ENCODE results near the gene MRPS26. TPM values are rescaled to one million over a fixed set of nuclear protein-coding genes. Genes with fewer than 3 reads are reported as not detected.

Gene MRPS26
- total and polyA plus RNA-seq, 2 of the 13 experiments (the other 11 are each of a cell fraction or from before 2014, with no cell fraction given): 89.8 to 187 TPM

Other genes with a start within 250 kb of the MRPS26 start
- gene CPXM1, start 245.4 kb upstream of the MRPS26 start, total RNA-seq (2016; rRNA removed; fragmentation: Illumina TruSeq; extraction: Trizol): not detected in 2 replicates
- 0.07 TPM in 1 of 2 replicates, not detected in the other for gene CPXM1, start 245.4 kb upstream of the MRPS26 start, polyA plus RNA-seq (2011; rRNA removed)
- not detected in 2 replicates for gene C20orf141, start 231.1 kb upstream of the MRPS26 start, total RNA-seq (2016; rRNA removed; fragmentation: Illumina TruSeq; extraction: Trizol)
- gene C20orf141, start 231.1 kb upstream of the MRPS26 start, polyA plus RNA-seq (2011; rRNA removed): not detected in 2 replicates
- not detected in 2 replicates for gene TMEM239, start 229.7 kb upstream of the MRPS26 start, total RNA-seq (2016; rRNA removed; fragmentation: Illumina TruSeq; extraction: Trizol)
- not detected in 2 replicates for gene TMEM239, start 229.7 kb upstream of the MRPS26 start, polyA plus RNA-seq (2011; rRNA removed)
- gene PCED1A, start 205.4 kb upstream of the MRPS26 start, total RNA-seq (2016; rRNA removed; fragmentation: Illumina TruSeq; extraction: Trizol): 12.6 and 40.1 TPM in 2 replicates
- gene PCED1A, start 205.4 kb upstream of the MRPS26 start, polyA plus RNA-seq (2011; rRNA removed): 84.2 and 92.3 TPM in 2 replicates
- 27.6 and 35.4 TPM in 2 replicates for gene VPS16, start 205.3 kb upstream of the MRPS26 start, total RNA-seq (2016; rRNA removed; fragmentation: Illumina TruSeq; extraction: Trizol)
- 34.2 and 44.0 TPM in 2 replicates for gene VPS16, start 205.3 kb upstream of the MRPS26 start, polyA plus RNA-seq (2011; rRNA removed)
- 43.7 and 47.2 TPM in 2 replicates for gene PTPRA, start 172.6 kb upstream of the MRPS26 start, total RNA-seq (2016; rRNA removed; fragmentation: Illumina TruSeq; extraction: Trizol)
- gene PTPRA, start 172.6 kb upstream of the MRPS26 start, polyA plus RNA-seq (2011; rRNA removed): 107 and 127 TPM in 2 replicates
- not detected in 2 replicates for gene GNRH2, start 2.4 kb upstream of the MRPS26 start, total RNA-seq (2016; rRNA removed; fragmentation: Illumina TruSeq; extraction: Trizol)
- 0.22 and 0.28 TPM in 2 replicates for gene GNRH2, start 2.4 kb upstream of the MRPS26 start, polyA plus RNA-seq (2011; rRNA removed)
- gene OXT, start 25.6 kb downstream of the MRPS26 start, total RNA-seq (2016; rRNA removed; fragmentation: Illumina TruSeq; extraction: Trizol): not detected in 2 replicates
- not detected in 2 replicates for gene OXT, start 25.6 kb downstream of the MRPS26 start, polyA plus RNA-seq (2011; rRNA removed)
- not detected in 2 replicates for gene AVP, start 38.7 kb downstream of the MRPS26 start, total RNA-seq (2016; rRNA removed; fragmentation: Illumina TruSeq; extraction: Trizol)
- 0.12 and 0.21 TPM in 2 replicates for gene AVP, start 38.7 kb downstream of the MRPS26 start, polyA plus RNA-seq (2011; rRNA removed)
- gene FASTKD5, start 113.8 kb downstream of the MRPS26 start, total RNA-seq (2016; rRNA removed; fragmentation: Illumina TruSeq; extraction: Trizol): 46.8 and 63.4 TPM in 2 replicates
- 34.4 and 36.6 TPM in 2 replicates for gene FASTKD5, start 113.8 kb downstream of the MRPS26 start, polyA plus RNA-seq (2011; rRNA removed)
- 5.4 and 5.6 TPM in 2 replicates for gene UBOX5, start 113.8 kb downstream of the MRPS26 start, total RNA-seq (2016; rRNA removed; fragmentation: Illumina TruSeq; extraction: Trizol)
- gene UBOX5, start 113.8 kb downstream of the MRPS26 start, polyA plus RNA-seq (2011; rRNA removed): 4.6 and 5.3 TPM in 2 replicates
- gene LZTS3, start 127.5 kb downstream of the MRPS26 start, total RNA-seq (2016; rRNA removed; fragmentation: Illumina TruSeq; extraction: Trizol): 7.4 and 10.1 TPM in 2 replicates
- gene LZTS3, start 127.5 kb downstream of the MRPS26 start, polyA plus RNA-seq (2011; rRNA removed): 31.3 and 49.2 TPM in 2 replicates
- 75.4 and 149 TPM in 2 replicates for gene DDRGK1, start 158.6 kb downstream of the MRPS26 start, total RNA-seq (2016; rRNA removed; fragmentation: Illumina TruSeq; extraction: Trizol)
- 96.7 and 116 TPM in 2 replicates for gene DDRGK1, start 158.6 kb downstream of the MRPS26 start, polyA plus RNA-seq (2011; rRNA removed)
- 101 and 103 TPM in 2 replicates for gene ITPA, start 163.4 kb downstream of the MRPS26 start, total RNA-seq (2016; rRNA removed; fragmentation: Illumina TruSeq; extraction: Trizol)
- gene ITPA, start 163.4 kb downstream of the MRPS26 start, polyA plus RNA-seq (2011; rRNA removed): 60.1 and 73.4 TPM in 2 replicates
- gene SLC4A11, start 193.1 kb downstream of the MRPS26 start, total RNA-seq (2016; rRNA removed; fragmentation: Illumina TruSeq; extraction: Trizol): 1.1 and 3.9 TPM in 2 replicates
- gene SLC4A11, start 193.1 kb downstream of the MRPS26 start, polyA plus RNA-seq (2011; rRNA removed): 24.7 and 27.0 TPM in 2 replicates